ENCODE measurements around the gene SEZ6L.

DNA sequence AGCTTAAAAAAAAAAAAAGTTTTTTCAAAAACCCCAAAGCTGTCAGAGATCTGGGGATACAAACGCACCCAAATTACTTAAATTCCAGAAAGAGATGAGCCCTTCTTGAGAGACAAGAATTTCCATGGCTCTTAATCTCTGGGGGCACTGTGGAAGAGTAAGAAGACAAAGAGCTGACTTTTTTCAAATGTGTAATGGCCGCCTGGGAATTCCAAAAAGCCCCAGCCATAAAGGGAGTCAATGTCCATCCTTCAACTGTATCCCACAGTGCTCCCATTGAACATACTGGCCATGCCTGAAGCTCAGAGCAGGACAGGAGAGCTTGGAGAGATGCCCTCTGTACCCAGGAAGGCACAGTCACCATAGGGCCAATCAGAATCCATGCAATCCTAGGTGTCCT is 222.4 kb downstream of the SEZ6L start:
- TF ChIP-seq YY1 (IDR thresholded peaks at IDR 0.05; ENCODE audit: insufficient read depth, insufficient read length) (no peak), ZNF274 (IDR thresholded peaks at IDR 0.05; ENCODE audit: low read depth, low read length) (no peak)
